ENCODE measurements around the gene GZF1. TPM values are rescaled to one million over a fixed set of nuclear protein-coding genes. Genes with fewer than 3 reads are reported as not detected.

Gene GZF1
- total RNA-seq, 1 experiment from 2014 or later, result 5.0 TPM

- H3K4me1 Mint-ChIP-seq (ENCODE audit: low read depth, unreplicated experiment), result no peaks in the 10 kb centered on the region
- no peak for DNase-seq
- no peak overlapping the region for H3K4me3 Mint-ChIP-seq (ENCODE audit: low read depth, unreplicated experiment)
- intact Hi-C loops (cut with micrococcal nuclease; ENCODE audit: unreplicated experiment), result no loop called here
- no peaks in the 10 kb centered on the region for H3K36me3 Mint-ChIP-seq (ENCODE audit: insufficient read depth, unreplicated experiment)
- no peaks in the 10 kb centered on the region for H3K9me3 Mint-ChIP-seq (ENCODE audit: low read depth, unreplicated experiment)
- no peak overlapping the region for H3K27ac Mint-ChIP-seq (ENCODE audit: unreplicated experiment)
- CTCF ChIA-PET, result no interaction called here
- BruUV-seq (replicated peaks), result no TSS peak
- peaks cover 17% of the 10 kb centered on the region for H3K27me3 Mint-ChIP-seq (ENCODE audit: unreplicated experiment)
- no peak for TF ChIP-seq CTCF (IDR thresholded peaks at IDR 0.05; ENCODE audit: unreplicated experiment)
Measured at GRCh38 chr20:23316626-23317025, 45.4 kb upstream of the GZF1 start.

- Mint-ChIP-seq H3K36me3 (ENCODE audit: insufficient read depth, unreplicated experiment) (no peaks in the 10 kb centered on the region), H3K27me3 (ENCODE audit: unreplicated experiment) (peaks cover 12% of the 10 kb centered on the region), H3K4me1 (ENCODE audit: low read depth, unreplicated experiment) (no peaks in the 10 kb centered on the region), H3K27ac (ENCODE audit: unreplicated experiment) (no peak overlapping the region), H3K9me3 (ENCODE audit: low read depth, unreplicated experiment) (no peaks in the 10 kb centered on the region), H3K4me3 (ENCODE audit: low read depth, unreplicated experiment) (no peak overlapping the region)
- BruUV-seq (replicated peaks), result no TSS peak
- TF ChIP-seq CTCF (IDR thresholded peaks at IDR 0.05; ENCODE audit: unreplicated experiment), result no peak
- CTCF ChIA-PET, result no interaction called here
- intact Hi-C loops (cut with micrococcal nuclease; ENCODE audit: unreplicated experiment), result no loop called here
- DNase-seq, result no peak
Measured at GRCh38 chr20:23317081-23317480, 44.9 kb upstream of the GZF1 start.

GRCh38 chr20:23318347-23318746 lies 43.6 kb upstream of the GZF1 start:
- H3K27me3 Mint-ChIP-seq (ENCODE audit: unreplicated experiment), result no peaks in the 10 kb centered on the region
- CTCF ChIA-PET, result no interaction called here
- no peaks in the 10 kb centered on the region for H3K9me3 Mint-ChIP-seq (ENCODE audit: low read depth, unreplicated experiment)
- H3K4me3 Mint-ChIP-seq (ENCODE audit: low read depth, unreplicated experiment), result no peak overlapping the region
- no peak for TF ChIP-seq CTCF (IDR thresholded peaks at IDR 0.05; ENCODE audit: unreplicated experiment)
- no peak overlapping the region for H3K27ac Mint-ChIP-seq (ENCODE audit: unreplicated experiment)
- H3K36me3 Mint-ChIP-seq (ENCODE audit: insufficient read depth, unreplicated experiment), result no peaks in the 10 kb centered on the region
- intact Hi-C loops (cut with micrococcal nuclease; ENCODE audit: unreplicated experiment), result no loop called here
- no peaks in the 10 kb centered on the region for H3K4me1 Mint-ChIP-seq (ENCODE audit: low read depth, unreplicated experiment)
- no peak for DNase-seq
- no TSS peak for BruUV-seq (replicated peaks)

GRCh38 chr20:23320317-23320716 lies 41.7 kb upstream of the GZF1 start:
- peak; percentile 1 for DNase-seq
- no TSS peak for BruUV-seq (replicated peaks)
- intact Hi-C loops (cut with micrococcal nuclease; ENCODE audit: unreplicated experiment), result no loop called here

More at GRCh38 chr20:23320317-23320716, 41.7 kb upstream of the GZF1 start:
- H3K27ac Mint-ChIP-seq (ENCODE audit: unreplicated experiment), result no peak overlapping the region
- H3K36me3 Mint-ChIP-seq (ENCODE audit: insufficient read depth, unreplicated experiment), result peaks cover 5% of the 10 kb centered on the region
- H3K27me3 Mint-ChIP-seq (ENCODE audit: unreplicated experiment), result peaks cover 12% of the 10 kb centered on the region
- no peak overlapping the region for H3K4me3 Mint-ChIP-seq (ENCODE audit: low read depth, unreplicated experiment)
- no peaks in the 10 kb centered on the region for H3K9me3 Mint-ChIP-seq (ENCODE audit: low read depth, unreplicated experiment)
- CTCF ChIA-PET, result no interaction called here
- TF ChIP-seq CTCF (IDR thresholded peaks at IDR 0.05; ENCODE audit: unreplicated experiment), result no peak
- no peaks in the 10 kb centered on the region for H3K4me1 Mint-ChIP-seq (ENCODE audit: low read depth, unreplicated experiment)

Data from Calu3 (cell line).